Measurements from ENCODE around the gene HEPN1.

- TF ChIP-seq CTCF (IDR thresholded peaks at IDR 0.05; ENCODE audit: insufficient read depth, low read depth, low read length) (no peak), EZH2 (IDR thresholded peaks at IDR 0.05; ENCODE audit: insufficient read depth, low read length) (no peak)
These were observed 49.1 kb upstream of the HEPN1 start for GRCh38 chr11:124869856-124870387.
